HepG2 (cell line): ENCODE results near the gene ACAP1. TPM values are rescaled to one million over a fixed set of nuclear protein-coding genes. Genes with fewer than 3 reads are reported as not detected.

Source experiments
- ARID4A ChIP-seq: sonication (generic); formaldehyde crosslinking; IDR thresholded peaks from 2 replicates; pipeline ENCODE4 v1.5.0; 2020; ENCODE audit warnings: mild to moderate bottlenecking, missing genetic modification reagents, borderline replicate concordance
- ARNT2 ChIP-seq: sonication (generic); formaldehyde crosslinking; IDR thresholded peaks from 2 replicates; pipeline ENCODE4 v1.8.0; 2022; ENCODE audit warnings: mild to moderate bottlenecking, low read depth, missing genetic modification reagents, moderate library complexity
- CC2D1A ChIP-seq: sonication (generic); formaldehyde crosslinking; IDR thresholded peaks from 2 replicates; pipeline ENCODE4 v1.8.1; 2023; ENCODE audit warnings: mild to moderate bottlenecking, missing genetic modification reagents
- CSRNP1 ChIP-seq: sonication (generic); formaldehyde crosslinking; IDR thresholded peaks from 2 replicates; pipeline ENCODE4 v1.8.1; 2023; ENCODE audit warnings: mild to moderate bottlenecking, missing genetic modification reagents
- KLF12 ChIP-seq: sonication (generic); formaldehyde crosslinking; IDR thresholded peaks from 2 replicates; pipeline ENCODE4 v1.4.0; 2020; ENCODE audit warnings: missing genetic modification reagents, borderline replicate concordance
- MAFK ChIP-seq, 2 experiments: IDR thresholded peaks in 1 of 2; conservative IDR thresholded peaks in 1 of 2; 2 replicates each; pipeline ENCODE4 v1.6.1; 2011; ENCODE audit warnings: improper control_type of control experiment in 2 of 2, low read length in 2 of 2
- SPEN ChIP-seq: sonication (generic); formaldehyde crosslinking; IDR thresholded peaks from 2 replicates; pipeline ENCODE4 v1.5.1; 2020; ENCODE audit warnings: low read depth, mild to moderate bottlenecking, missing genetic modification reagents
- TOE1 ChIP-seq: sonication (generic); formaldehyde crosslinking; IDR thresholded peaks from 2 replicates; pipeline ENCODE4 v1.4.0; 2020; ENCODE audit warnings: mild to moderate bottlenecking, missing genetic modification reagents
- UBTF ChIP-seq: sonication (generic); formaldehyde crosslinking; IDR thresholded peaks from 2 replicates; pipeline ENCODE4 v1.4.0; 2020; ENCODE audit warnings: mild to moderate bottlenecking, missing genetic modification reagents
- ZBTB7B ChIP-seq: sonication (generic); formaldehyde crosslinking; IDR thresholded peaks from 2 replicates; pipeline ENCODE4 v1.4.0; 2020; ENCODE audit warnings: missing genetic modification reagents
- ZHX1 ChIP-seq: sonication (generic); formaldehyde crosslinking; IDR thresholded peaks from 2 replicates; pipeline ENCODE4 v1.8.1; 2022; ENCODE audit warnings: low read depth, mild to moderate bottlenecking, missing genetic modification reagents
- ZNF546 ChIP-seq: sonication (generic); formaldehyde crosslinking; conservative IDR thresholded peaks from 2 replicates; pipeline ENCODE4 v1.8.1; 2023; ENCODE audit warnings: mild to moderate bottlenecking, missing genetic modification reagents
- ZNF704 ChIP-seq: sonication (generic); formaldehyde crosslinking; IDR thresholded peaks from 2 replicates; pipeline ENCODE4 v1.8.1; 2023; ENCODE audit warnings: mild to moderate bottlenecking, inconsistent platforms, moderate library complexity, missing genetic modification reagents, borderline replicate concordance
- ZNF740 ChIP-seq: sonication (generic); formaldehyde crosslinking; IDR thresholded peaks from 2 replicates; pipeline ENCODE4 v1.4.0; 2020; ENCODE audit warnings: missing genetic modification reagents
- polyA plus RNA-seq, 8 experiments: library from polyadenylated mRNA; depleted of rRNA in 3 of 8; stranded (reverse) in 7 of 8; unstranded in 1 of 8; fragments of >200 nt; fragmentation: Illumina TruSeq in 4 of 8; extraction: Trizol in 4 of 8; gene quantifications; 2 replicates each; pipeline versions ENCODE4 v1.2.1 to v1.2.3, GENCODE V29; 2011 to 2016; ENCODE audit warnings: low read depth in 4 of 8, missing spikeins in 1 of 8, mixed read lengths in 1 of 8; ENCODE audit not compliant: insufficient read depth in 1 of 8
- total RNA-seq, 5 experiments: library from RNA; depleted of rRNA; stranded (reverse); fragments of >200 nt; fragmentation: Illumina TruSeq; extraction: Trizol; gene quantifications; 2 replicates each; pipeline ENCODE4 v1.2.3, GENCODE V29; 2016; ENCODE audit warnings: low read depth in 1 of 5

ACAP1 gene
- total and polyA plus RNA-seq, 2 of the 13 experiments (the other 11 are each of a cell fraction or from before 2014, with no cell fraction given), result 1.3 to 2.5 TPM

GRCh38 chr17:7306911-7307685, 29.2 kb upstream of the ACAP1 start, which contains the start of gene EIF5A (continued):
- TF ChIP-seq CSRNP1 (CRISPR knock-in tag), result no peak
- no peak for TF ChIP-seq ZNF740 (CRISPR knock-in tag)
- peak; percentile 51; the same call in 1 of the 2 replicates for TF ChIP-seq ARID4A
- no peak for TF ChIP-seq CC2D1A
- TF ChIP-seq MAFK (conservative IDR thresholded peaks at IDR 0.05 in 1 of 2, IDR thresholded peaks at IDR 0.05 in 1 of 2; ENCODE audit: low read length in 2 of 2), result no peak
- TF ChIP-seq ZNF704 (CRISPR knock-in tag), result 0 out of 2 replicates have a peak, but pooled peaks have one; percentile 21
- 0 out of 2 replicates have a peak, but pooled peaks have one; percentile 45 for TF ChIP-seq TOE1
- no peak for TF ChIP-seq UBTF (CRISPR knock-in tag)
- TF ChIP-seq ZNF546, result no peak
- TF ChIP-seq ZHX1 (CRISPR knock-in tag), result peak; percentile 53; the same call in 1 of the 2 replicates
- TF ChIP-seq ARNT2 (CRISPR knock-in tag), result 0 out of 2 replicates have a peak, but pooled peaks have one; percentile 31
- TF ChIP-seq SPEN (CRISPR knock-in tag), result peak; percentile 40; the same call in 1 of the 2 replicates
- TF ChIP-seq KLF12, result peak; percentile 74
- TF ChIP-seq ZBTB7B (CRISPR knock-in tag), result peak; percentile 49; the same call in 1 of the 2 replicates
